GM18507 (cell line): Measurements from ENCODE around the gene PANK1.

Experiments used
- DNase-seq: peaks from one replicate; pipeline ENCODE4 v3.0.0; 2011; ENCODE audit warnings: low read depth; ENCODE audit not compliant: insufficient read length; ENCODE audit errors: extremely low spot score
- FAIRE-seq: peaks from 2 replicates; lab custom pipeline; 2011; peaks lifted over from hg19 to GRCh38; lab: Jason Lieb, UNC

The PANK1 gene

GRCh38 chr10:89653410-89653869 lies 8.4 kb upstream of the PANK1 start:
- DNase-seq (no peak), FAIRE-seq (peak; percentile 90)

GRCh38 chr10:89652806-89653370 lies 7.8 kb upstream of the PANK1 start:
- peak; percentile 35 for FAIRE-seq

GRCh38 chr10:89651916-89652573 lies 7.0 kb upstream of the PANK1 start:
- FAIRE-seq, result peak; percentile 82

More at GRCh38 chr10:89652806-89653370, 7.8 kb upstream of the PANK1 start:
- no peak for DNase-seq

GRCh38 chr10:89651205-89651915 lies 6.3 kb upstream of the PANK1 start:
- FAIRE-seq (no peak), DNase-seq (no peak)

More at GRCh38 chr10:89651916-89652573, 7.0 kb upstream of the PANK1 start:
- no peak for DNase-seq

- FAIRE-seq, result no peak
- DNase-seq, result no peak
Observed at GRCh38 chr10:89649051-89649450, 4.0 kb upstream of the PANK1 start.

- FAIRE-seq (no peak), DNase-seq (no peak)
Observed at GRCh38 chr10:89648074-89648473, 3.0 kb upstream of the PANK1 start.

- FAIRE-seq, result no peak
- no peak for DNase-seq
Observed at GRCh38 chr10:89646889-89647657, 2.0 kb upstream of the PANK1 start.

GRCh38 chr10:89645742-89646172 lies 715 bp upstream of the PANK1 start:
- DNase-seq, result no peak
- no peak for FAIRE-seq

- FAIRE-seq (no peak), DNase-seq (no peak)
Observed at GRCh38 chr10:89644691-89644966, 413 bp downstream of the PANK1 start.

- peak; percentile 100 for FAIRE-seq
- peak; percentile 85 for DNase-seq
Observed at GRCh38 chr10:89643812-89644690, 991 bp downstream of the PANK1 start.

- DNase-seq, result no peak
- FAIRE-seq, result no peak
Observed at GRCh38 chr10:89643431-89643811, 1.6 kb downstream of the PANK1 start.

GRCh38 chr10:89642193-89642592 lies 2.8 kb downstream of the PANK1 start:
- FAIRE-seq (no peak), DNase-seq (no peak)

- FAIRE-seq, result no peak
- DNase-seq, result no peak
Observed at GRCh38 chr10:89640241-89640640, 4.8 kb downstream of the PANK1 start.

- FAIRE-seq, result no peak
- DNase-seq, result no peak
Observed at GRCh38 chr10:89639326-89639725, 5.7 kb downstream of the PANK1 start.

GRCh38 chr10:89637113-89637512 lies 7.9 kb downstream of the PANK1 start:
- DNase-seq (no peak), FAIRE-seq (no peak)

GRCh38 chr10:89634637-89635036 lies 10.4 kb downstream of the PANK1 start:
- FAIRE-seq, result no peak
- DNase-seq, result no peak

GRCh38 chr10:89633484-89633883 lies 11.6 kb downstream of the PANK1 start:
- no peak for DNase-seq
- FAIRE-seq, result no peak

- FAIRE-seq (no peak), DNase-seq (no peak)
Observed at GRCh38 chr10:89632824-89633223, 12.2 kb downstream of the PANK1 start.

GRCh38 chr10:89627830-89628229 lies 17.2 kb downstream of the PANK1 start:
- FAIRE-seq (no peak), DNase-seq (no peak)
